ENCODE data around the gene GARIN5A. TPM values are rescaled to one million over a fixed set of nuclear protein-coding genes. Genes with fewer than 3 reads are reported as not detected.

Gene GARIN5A
- total and polyA plus RNA-seq, 3 donors from 2014 or later = 60.0 to 126 (median 120) TPM

DNA sequence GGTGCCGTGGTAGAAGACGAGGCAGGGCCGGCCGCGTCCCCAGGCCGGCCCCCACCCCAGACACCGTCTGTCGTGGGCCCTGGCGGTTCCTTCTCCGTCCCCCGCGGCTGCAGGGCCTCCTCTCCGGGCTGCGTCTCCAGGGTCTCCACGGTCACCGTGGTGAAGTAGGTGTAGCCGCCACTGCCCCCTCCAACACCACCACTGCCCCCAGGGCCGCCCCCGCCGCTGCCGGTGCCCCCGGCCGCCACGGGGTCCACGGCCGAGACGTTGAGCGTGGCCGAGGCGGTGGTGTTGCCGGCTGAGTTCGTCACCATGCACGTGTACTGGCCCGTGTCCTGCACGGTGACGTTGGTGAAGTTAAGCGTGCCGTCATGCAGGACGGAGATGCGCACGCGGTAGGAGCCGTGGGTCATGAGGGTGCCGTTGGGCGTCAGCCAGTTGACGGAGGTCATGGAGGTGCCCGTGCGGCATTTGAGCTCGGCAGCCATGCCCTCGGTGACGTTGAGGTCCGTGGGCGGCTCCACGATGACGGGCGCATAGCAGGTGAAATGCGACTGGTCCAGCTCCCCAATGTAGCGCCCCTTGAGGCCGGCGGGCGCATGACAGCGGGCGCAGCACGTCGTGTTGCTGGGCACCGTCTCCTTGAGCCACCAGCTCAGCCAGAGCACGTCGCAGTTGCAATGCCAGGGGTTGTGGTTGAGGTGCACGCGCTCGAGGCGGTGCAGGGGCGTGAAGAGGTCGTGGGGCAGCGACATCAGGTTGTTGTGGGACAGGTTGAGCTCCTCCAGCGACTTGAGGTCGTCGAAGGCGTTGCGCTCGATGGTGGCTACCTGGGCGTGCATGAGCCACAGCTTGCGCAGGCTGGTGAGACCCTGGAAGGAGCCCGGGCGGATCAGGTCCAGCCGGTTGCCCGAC is 41.7 kb upstream of the GARIN5A start:
- intact Hi-C loops (cut with DNase I; ENCODE audit: low total_unique reads) = no loop called here
- no peaks in the 10 kb centered on the region for H3K36me3 ChIP-seq (ENCODE audit: low read depth, missing control alignments)
- TF ChIP-seq, protein P1, sequence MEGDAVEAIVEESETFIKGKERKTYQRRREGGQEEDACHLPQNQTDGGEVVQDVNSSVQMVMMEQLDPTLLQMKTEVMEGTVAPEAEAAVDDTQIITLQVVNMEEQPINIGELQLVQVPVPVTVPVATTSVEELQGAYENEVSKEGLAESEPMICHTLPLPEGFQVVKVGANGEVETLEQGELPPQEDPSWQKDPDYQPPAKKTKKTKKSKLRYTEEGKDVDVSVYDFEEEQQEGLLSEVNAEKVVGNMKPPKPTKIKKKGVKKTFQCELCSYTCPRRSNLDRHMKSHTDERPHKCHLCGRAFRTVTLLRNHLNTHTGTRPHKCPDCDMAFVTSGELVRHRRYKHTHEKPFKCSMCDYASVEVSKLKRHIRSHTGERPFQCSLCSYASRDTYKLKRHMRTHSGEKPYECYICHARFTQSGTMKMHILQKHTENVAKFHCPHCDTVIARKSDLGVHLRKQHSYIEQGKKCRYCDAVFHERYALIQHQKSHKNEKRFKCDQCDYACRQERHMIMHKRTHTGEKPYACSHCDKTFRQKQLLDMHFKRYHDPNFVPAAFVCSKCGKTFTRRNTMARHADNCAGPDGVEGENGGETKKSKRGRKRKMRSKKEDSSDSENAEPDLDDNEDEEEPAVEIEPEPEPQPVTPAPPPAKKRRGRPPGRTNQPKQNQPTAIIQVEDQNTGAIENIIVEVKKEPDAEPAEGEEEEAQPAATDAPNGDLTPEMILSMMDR (IDR thresholded peaks at IDR 0.05) = peak in 2 of 3 experiments; percentile 19 to 31
- TF ChIP-seq POLR2A (IDR thresholded peaks at IDR 0.05) = no peak

DNA sequence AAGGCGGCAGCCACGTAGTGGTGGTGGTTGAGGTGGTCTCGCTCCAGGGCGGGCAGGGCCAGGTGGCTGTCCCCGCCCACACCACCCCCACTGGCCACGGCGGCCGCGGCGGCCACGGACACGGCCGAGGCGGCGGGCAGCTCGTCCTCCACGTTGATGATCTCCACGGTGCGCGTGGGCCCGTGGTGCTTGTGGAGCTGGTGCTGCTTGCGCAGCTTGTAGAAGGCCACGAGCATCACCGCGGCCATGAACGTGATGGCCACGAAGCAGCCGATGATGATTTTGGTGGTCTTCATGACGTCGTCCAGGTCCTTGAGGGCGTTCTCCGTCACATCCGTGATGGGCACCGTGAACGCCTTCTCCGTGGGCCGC is 41.0 kb upstream of the GARIN5A start:
- Histone ChIP-seq H3K27ac (no peak overlapping the region), H3K4me1 (peaks cover under 1% of the 10 kb centered on the region), H3K36me3 (ENCODE audit: low read depth, missing control alignments) (no peaks in the 10 kb centered on the region), H3K27me3 (no peaks in the 10 kb centered on the region), H3K9me3 (no peaks in the 10 kb centered on the region), H3K4me3 (peak overlapping the region in 1 of 2 donors; percentile 31)
- intact Hi-C loops (cut with DNase I; ENCODE audit: low total_unique reads) = no loop called here
- DNase-seq = no peak
- no peak for TF ChIP-seq POLR2A (IDR thresholded peaks at IDR 0.05)
- TF ChIP-seq, protein P1 (IDR thresholded peaks at IDR 0.05) = no peak
- whole genome bisulfite sequencing, 2 donors = 89 to 92% methylated on average over 9 to 37 of the region's 37 CpGs

More for the DNA sequence above, 41.7 kb upstream of the GARIN5A start:
- H3K4me1 ChIP-seq = no peaks in the 10 kb centered on the region
- H3K27me3 ChIP-seq = no peaks in the 10 kb centered on the region
- no peak overlapping the region for H3K27ac ChIP-seq
- H3K9me3 ChIP-seq = no peaks in the 10 kb centered on the region
- DNase-seq = peak; percentile 42
- H3K4me3 ChIP-seq = peak overlapping the region in 1 of 2 donors; percentile 31
- WGBS, 2 donors = 72 to 87% methylated on average over 16 to 82 of the region's 87 CpGs

DNA sequence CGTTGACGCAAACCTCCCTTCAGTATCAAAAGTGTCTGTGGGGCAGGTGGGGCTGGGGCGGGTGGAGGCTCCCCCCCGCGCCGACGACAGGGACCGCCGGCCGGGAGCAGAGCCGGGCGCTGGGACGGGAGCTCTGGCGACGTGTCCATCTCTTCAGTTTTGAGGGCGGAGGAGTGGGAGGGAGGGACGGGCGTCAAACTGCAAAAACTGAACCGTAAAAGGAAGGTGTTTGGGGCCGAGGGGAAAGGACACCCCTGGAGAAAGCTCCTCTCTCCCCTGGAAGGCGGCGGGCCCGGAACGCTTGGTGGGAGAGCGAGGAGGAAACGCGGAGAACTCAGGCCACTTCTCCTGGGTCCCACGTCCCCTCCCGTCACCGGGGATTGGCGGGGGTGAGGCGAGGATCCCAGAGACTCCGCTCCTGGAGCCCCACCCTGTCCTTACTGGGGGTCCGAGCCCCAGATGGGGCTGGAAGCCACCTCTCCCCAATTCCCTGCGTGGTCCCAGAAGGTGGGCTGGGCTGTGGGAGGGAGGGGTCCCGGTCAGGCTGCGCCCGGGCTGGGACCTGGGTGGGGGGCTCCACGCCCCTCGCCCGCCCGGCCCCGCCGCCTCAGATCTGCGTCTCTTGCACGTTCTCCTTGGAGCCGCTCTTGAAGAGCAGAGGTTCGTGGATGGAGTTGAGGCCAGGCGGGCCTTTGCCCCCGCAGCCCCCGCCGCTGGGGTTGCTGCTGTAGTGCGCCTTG is 40.5 kb upstream of the GARIN5A start:
- intact Hi-C loops (cut with DNase I; ENCODE audit: low total_unique reads) = no loop called here
- Histone ChIP-seq H3K27ac (no peak overlapping the region), H3K9me3 (no peaks in the 10 kb centered on the region), H3K36me3 (ENCODE audit: low read depth, missing control alignments) (no peaks in the 10 kb centered on the region), H3K4me1 (peaks cover 6% of the 10 kb centered on the region), H3K4me3 (peak overlapping the region in 1 of 2 donors; percentile 31), H3K27me3 (no peaks in the 10 kb centered on the region)
- 47 to 69% methylated on average over 21 to 53 of the region's 53 CpGs for WGBS, 2 donors
- no peak for DNase-seq
- TF ChIP-seq, protein P1 (IDR thresholded peaks at IDR 0.05) = no peak
- no peak for TF ChIP-seq POLR2A (IDR thresholded peaks at IDR 0.05)

DNA sequence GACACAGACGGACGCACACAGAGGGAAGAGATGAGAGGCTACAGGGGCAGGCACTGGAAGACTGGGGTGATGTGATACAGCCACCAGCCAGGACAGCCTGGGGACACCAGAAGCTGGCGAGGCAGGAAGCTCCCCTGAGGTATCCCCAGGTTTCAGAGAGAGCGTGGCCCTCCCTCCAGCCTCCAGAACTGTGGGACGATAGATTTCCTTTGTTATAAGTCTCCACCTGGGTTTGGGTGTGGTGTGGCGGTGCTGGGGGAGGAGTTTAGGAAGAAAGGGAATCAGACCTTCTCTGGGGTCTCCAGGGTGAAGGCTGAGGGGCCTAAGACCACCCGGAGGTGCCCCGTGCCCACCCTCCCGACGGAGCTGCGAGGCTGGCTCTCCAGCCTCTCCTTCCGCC is 39.8 kb upstream of the GARIN5A start:
- Histone ChIP-seq H3K4me3 (peak overlapping the region in 1 of 2 donors; percentile 31), H3K27ac (no peak overlapping the region), H3K4me1 (peaks cover 8% of the 10 kb centered on the region), H3K27me3 (no peaks in the 10 kb centered on the region), H3K9me3 (no peaks in the 10 kb centered on the region), H3K36me3 (ENCODE audit: low read depth, missing control alignments) (no peaks in the 10 kb centered on the region)
- 60 to 62% methylated on average over 12 of the region's 12 CpGs for WGBS, 2 donors
- no peak for DNase-seq
- intact Hi-C loops (cut with DNase I; ENCODE audit: low total_unique reads) = no loop called here
- TF ChIP-seq POLR2A (IDR thresholded peaks at IDR 0.05) = no peak
- TF ChIP-seq, protein P1 (IDR thresholded peaks at IDR 0.05) = no peak

Data from testis (tissue), 3 donors.